RPMI8226 (cell line): ENCODE data around the gene POLR2J3.
"Not testable (repeated sequence)": the region's sequence is repeated elsewhere in the genome, so short reads cannot be mapped to it uniquely, and the experiment has no call there.

Source experiments
- DNase-seq: peaks from one replicate; pipeline ENCODE4 v3.0.0-alpha.2; 2015

The POLR2J3 gene

DNA sequence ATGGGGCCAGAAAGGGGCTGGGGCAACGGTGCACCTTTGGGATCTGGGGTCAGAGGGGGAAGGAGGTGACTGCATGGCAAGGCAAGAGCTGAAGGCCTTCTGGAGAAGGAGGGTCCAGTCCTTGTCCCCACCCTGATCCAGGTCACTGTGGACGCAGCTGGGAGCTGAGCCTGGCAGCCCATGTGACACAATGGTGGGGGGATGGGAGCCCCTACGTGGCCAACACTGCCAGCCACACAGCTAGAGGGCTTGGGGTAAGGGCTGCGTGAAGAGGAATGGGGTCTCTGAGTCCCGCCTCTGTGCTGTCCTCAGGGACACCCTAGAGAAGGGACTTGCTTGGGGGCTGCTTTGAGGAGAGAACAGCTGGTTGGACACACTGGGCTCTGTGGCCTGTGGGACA, 9.3 kb upstream of the POLR2J3 start:
- not testable (repeated sequence) for DNase-seq

DNA sequence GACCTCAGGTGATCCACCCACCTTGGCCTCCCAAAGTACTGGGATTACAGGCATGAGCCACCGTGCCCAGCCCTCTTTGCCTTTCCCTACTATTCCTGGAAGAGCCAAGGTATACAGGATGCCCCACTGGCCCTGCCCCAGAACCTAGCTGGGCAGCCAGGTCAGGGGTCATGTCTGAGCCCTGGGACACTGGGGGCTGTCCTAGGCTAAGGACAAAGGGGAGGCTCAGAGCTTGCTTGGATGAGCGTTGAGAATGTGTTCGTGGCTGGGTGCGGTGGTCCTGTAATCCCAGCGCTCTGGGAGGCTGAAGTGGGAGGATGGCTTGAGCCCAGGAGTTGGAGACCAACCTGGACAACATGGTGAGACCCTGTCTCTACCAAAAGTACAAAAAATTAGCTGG, 6.1 kb upstream of the POLR2J3 start:
- not testable (repeated sequence) for DNase-seq

DNA sequence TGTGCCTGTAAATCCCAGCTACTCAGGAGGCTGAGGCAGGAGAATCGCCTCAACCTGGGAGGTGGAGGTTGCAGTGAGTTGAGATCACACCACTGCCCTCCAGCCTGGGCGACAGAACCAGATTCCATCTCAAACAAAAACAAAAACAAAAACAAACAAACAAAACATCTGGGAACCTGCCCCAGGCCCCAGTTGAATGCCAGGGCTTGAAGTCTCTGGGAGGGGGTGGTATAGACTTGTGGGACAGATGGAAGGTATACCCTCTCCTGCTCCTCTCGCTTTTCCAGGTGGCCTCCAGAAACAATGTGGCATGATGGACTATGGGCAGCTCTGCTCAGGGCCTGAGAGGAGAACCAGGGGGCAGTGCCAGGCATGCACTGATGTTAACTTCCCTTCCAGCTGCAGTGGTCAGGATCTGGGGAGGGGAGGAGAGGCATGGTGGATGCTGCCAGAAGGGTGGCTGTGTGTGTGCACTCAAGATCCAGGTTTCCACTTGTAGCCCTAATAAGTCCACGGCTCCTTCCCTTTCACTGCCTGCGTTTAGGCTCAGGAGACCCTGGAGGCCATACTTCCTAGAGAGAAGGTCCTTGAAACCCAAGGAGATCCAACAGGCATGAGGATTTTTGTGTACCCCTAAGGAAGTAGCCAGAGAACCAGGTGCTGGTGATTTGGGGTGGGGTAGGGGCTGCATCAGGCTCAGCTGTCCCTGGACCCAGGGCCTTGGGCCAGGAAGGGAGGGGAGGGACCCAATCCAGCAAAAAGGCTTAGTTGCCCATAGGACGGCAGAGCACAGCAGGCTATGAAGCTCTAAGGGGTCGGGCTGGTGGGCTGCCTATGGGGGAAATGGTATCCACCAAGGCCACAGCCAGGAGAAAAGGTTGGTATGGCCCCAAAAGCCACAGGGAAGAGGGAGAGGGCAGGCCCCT, 5.2 kb upstream of the POLR2J3 start:
- not testable (repeated sequence) for DNase-seq

DNA sequence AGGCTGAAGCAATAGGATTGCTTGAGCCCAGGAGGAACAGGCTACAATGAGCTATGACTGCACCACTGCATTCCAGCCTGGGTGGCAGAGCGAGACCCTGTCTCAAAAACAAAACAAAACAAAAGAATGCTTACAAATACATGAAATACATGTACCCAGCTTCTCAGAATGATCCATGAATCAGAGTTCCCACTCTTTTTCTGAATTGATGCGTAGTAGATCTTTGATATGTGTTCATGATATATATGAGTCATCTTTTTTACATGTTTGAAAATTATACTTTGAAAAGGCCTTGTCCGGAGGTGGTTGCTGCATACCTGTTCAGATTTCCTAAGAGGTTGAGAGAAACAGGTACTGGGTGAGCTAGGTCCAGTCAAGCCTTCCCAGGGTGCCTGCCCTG, 4.0 kb upstream of the POLR2J3 start:
- DNase-seq, result not testable (repeated sequence)

DNA sequence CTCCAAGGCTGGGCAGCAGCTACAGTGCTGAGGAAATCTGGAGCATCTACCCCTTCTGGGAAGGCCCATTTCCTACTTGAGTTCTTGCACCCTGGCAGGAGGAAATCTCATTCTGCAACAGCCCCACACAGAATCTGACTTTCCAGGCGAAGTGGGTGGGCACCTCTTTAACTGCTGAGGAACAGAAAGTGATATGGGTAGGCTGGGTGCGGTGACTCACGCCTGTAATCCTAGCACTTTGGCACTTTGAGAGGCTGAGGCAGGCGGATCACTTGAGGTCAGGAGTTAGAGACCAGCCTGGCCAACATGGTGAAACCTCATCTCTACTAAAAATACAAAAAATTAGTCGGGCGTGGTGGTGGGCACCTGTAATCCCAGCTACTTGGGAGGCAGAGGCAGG, 2.2 kb upstream of the POLR2J3 start:
- not testable (repeated sequence) for DNase-seq

DNA sequence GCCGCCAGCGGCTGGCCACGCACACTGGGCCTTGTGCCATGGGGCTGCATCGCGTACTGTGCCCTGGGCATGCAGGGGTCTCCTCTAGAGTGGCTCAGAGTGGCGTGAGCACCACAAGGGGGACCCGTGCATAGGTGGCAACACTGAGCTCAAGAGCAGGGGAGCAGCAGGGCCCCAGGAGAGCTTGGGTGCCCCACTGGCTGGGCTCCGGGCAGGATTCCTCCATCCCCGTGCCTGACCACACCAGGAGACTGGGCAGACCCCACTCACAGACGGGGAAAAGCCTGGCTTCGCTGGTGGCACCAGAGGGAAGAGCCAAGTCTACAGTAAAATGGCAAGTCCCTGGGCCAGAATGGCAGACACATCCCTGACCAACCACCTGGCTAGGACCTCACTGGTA, 3.8 kb downstream of the POLR2J3 start:
- not testable (repeated sequence) for DNase-seq

DNA sequence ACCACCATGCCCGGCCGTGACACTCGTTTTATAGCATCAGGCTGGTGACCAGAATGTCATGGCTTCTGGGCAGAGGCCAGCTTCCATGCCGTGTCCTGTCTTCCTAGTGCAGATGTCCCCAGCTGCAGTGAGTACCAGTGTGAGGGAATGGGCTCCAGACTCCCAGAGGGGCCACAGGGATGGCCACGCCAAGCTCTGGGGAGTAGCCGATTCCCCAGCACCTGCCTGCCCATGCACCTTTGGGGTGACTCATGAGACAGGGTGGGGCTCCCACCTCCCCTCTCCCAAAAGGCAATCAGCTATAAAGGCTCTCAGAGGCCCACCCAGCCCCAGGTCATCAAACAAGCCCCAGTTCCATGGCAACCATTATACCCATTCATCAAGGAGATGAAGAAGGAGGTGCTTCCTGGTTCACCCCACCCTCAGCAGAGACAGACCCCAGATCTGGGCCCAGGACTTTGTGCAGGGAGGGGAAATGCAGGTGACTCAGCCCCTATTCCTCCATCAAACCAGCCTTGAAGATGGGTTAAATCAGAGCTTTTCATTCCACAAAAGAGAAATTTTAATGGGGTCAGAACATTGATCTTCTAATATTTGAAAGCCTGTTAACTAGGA, 21.5 kb downstream of the POLR2J3 start, which contains the start of gene SPDYE2:
Gene SPDYE2 (plus strand): TSS at position 419 of the 615 bp plus-strand sequence. CDS start 2,030 bp downstream, outside the sequence.
- DNase-seq, result not testable (repeated sequence)

DNA sequence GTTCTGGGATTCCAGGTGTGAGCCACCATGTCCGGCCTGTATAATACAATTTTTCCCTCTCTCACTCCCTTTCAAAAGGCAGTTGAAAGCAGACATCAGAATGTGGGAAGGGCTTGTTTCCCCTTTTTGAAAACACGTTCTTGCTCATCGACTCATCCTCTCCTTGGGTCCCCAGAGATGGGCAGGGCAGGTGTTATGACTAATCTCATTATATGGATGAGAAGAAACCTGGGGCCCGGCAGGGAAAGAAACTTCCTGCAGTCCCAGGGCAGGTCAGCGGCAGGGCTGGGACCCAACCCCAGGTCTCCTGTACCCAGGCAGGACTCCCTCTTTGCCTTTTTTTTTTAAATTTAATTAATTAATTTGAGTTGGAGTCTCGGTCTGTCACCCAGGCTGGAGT, 26.0 kb downstream of the POLR2J3 start:
- DNase-seq, result not testable (repeated sequence)

DNA sequence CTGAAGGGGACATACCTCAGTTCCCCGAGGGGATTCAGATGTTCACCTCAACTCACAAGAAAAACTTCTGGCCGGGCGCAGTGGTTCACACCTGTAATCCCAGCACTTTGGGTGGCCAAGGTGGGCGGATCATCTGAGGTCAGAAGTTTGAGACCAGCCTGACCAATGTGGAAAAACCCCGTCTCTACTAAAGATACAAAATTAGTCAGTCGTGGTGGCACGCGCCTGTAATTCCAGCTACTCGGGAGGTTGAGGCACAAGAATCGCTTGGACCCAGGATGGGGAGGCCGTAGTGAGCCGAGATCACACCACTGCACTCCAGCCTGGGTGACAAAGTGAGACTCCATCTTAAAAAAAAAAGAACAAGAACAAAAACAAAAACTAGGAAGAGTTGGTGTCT, 27.1 kb downstream of the POLR2J3 start:
- DNase-seq, result not testable (repeated sequence)

DNA sequence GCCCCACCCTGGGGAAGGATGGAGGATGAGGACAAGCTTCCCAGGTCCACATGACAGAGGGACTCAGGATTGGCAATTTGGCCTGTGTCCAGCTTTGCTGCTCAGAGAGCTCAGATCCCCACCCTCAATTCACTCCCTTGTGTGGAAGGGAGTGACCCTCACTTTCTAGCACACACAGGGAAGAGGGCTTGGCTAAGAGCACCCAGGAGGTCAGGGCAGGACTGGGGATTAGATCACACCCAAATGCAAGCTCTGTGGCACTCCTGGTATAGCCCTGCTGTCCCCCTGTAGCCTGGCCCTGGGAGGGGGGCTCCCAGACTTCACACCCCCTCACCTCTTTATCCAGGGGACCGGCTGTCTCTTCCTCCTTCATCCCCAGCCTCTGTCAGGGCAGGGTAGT, 28.0 kb downstream of the POLR2J3 start:
- not testable (repeated sequence) for DNase-seq

DNA sequence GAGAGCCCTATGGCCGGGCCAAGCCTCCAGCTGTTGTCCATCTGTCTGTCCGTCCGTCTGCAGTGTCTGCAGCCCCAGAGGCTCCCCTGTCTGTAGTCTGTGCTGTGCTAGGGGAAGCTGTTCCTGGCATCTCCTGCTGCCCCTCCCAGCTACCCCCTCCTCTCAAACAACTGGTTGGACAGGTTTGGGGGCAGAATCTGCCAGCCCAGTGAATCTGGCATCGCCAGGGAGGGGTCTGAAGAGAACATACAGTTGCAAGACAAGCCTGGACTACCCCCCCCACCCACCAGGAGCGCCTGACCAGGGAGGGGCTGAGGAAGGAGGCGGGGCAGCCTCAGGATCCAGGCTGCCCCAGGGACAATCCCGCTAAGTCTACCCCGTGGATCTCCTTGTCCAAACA, 28.8 kb downstream of the POLR2J3 start, which contains the start of gene UPK3BL2:
Gene UPK3BL2 (minus strand): TSS at position 101 of the 400 bp plus-strand sequence. CDS start 60 bp downstream, at position 41.
- not testable (repeated sequence) for DNase-seq

DNA sequence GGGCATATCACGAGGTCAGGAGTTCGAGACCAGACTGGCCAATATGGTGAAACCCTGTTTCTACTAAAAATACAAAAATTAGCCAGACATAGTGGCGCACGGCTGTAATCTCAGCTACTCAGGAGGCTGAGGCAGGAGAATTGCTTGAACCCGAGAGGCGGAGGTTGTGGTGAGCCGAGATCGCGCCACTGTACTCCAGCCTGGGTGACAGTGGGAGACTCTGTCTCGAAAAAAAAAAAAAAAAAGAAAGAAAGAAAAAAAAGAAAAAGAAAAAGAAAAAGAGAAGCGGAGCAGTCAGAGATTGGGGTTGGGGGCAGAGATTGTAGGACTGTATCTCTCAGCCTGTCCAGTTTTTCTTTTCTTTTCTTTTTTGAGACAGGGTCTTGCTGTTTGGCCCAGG, 29.6 kb downstream of the POLR2J3 start:
- not testable (repeated sequence) for DNase-seq

DNA sequence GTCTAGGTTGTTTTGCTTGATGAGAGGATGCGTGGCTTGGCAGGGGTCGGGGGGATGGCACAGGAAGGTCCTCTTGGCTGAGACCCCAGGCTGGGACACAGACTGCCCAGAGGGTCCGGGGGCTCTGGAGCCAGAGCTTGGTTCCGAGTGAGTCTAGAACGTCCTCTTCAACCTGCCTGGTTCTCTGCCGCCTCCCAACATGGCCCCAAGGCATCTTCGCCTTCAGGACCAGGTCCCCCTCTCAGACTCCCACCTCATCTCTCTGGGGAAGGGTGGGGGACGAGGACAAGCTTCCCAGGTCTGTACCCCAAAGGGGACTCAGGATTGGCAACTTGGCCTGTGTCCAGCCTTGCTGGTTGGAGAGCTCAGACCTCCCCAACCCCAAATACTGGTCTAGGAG, 30.3 kb downstream of the POLR2J3 start:
- not testable (repeated sequence) for DNase-seq

DNA sequence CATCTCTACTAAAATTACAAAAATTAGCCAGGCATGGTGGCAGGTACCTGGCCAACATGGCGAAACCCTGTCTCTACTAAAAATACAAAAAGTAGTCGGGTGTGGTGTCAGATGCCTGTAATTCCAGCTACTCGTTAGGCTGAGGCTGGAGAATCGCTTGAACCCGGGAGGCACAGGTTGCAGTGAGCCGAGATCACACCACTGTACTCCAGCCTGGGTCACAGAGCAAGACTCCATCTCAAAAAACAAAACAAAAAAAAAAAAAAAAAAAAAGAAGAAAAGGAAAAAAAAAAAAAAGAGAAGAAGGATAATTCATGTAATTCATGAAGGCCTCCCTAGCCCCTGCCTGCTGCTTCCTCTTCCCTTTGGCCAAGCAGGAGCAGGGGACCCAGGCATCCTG, 31.8 kb downstream of the POLR2J3 start:
- DNase-seq, result not testable (repeated sequence)

DNA sequence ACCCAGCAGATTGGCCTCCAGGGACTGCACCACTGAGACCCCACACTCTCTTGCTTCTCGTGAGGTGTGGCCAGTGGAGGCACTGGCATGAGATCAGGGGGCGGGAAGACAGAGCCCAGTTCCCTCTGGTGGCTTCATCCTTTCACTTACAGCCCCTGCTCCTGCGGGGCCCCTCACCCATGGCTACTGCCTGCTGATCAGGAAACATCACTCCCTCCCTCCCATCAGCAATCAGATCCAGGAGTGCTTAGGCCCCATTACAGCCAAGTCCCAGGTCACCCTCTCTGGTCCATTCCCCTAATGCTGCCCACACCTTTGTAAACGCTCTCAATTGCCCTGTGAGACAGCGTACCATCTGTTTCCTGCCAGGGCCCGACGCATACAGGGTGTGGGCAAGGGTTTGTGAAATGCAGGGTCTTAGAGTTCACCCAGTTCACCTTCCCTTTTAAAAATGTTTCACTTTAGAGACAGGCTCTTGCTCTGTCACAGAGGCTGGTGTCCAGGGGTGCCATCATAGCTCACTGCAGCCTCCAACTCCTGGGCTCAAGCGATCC, 37.2 kb downstream of the POLR2J3 start:
- peak; percentile 0 for DNase-seq

DNA sequence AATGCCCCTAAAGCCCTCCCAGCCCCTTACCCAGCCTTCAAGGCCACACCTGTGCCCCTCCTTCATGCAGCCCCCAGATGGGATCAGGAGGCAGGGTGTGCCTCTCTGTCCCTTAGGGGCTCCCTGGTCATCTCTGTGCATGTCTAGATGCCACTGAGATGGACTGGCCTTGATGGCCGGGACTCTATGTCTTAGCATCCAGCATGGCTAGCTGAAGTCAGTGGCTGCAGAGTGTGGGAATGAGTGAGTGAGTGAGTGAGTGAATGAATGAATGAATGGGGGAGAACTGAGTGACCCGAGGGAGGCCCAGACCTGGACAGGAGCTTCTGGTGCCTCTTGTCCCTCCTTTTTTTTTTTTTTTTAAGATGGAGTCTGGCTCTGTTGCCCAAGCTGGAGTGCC, 40.3 kb downstream of the POLR2J3 start:
- DNase-seq, result not testable (repeated sequence)

DNA sequence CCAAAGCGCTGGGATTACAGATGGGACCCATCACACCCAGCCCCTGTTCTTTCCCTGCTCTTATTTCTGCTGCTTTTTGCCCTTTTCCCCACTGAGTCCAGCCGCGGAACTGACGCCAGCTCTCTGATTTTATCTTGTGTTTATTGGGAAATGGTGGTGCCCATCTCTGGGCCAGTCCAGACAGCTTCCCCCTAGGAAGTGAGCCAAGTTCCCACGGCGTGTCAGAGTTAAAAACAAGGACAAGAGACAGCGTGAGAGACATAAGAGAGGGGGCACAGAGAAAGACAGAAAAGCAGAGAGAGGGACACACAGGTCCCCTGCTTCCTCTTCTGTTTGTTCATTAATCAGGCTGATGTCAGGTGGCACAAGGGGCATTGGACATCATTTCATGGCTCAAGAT, 40.8 kb downstream of the POLR2J3 start:
- DNase-seq, result not testable (repeated sequence)

DNA sequence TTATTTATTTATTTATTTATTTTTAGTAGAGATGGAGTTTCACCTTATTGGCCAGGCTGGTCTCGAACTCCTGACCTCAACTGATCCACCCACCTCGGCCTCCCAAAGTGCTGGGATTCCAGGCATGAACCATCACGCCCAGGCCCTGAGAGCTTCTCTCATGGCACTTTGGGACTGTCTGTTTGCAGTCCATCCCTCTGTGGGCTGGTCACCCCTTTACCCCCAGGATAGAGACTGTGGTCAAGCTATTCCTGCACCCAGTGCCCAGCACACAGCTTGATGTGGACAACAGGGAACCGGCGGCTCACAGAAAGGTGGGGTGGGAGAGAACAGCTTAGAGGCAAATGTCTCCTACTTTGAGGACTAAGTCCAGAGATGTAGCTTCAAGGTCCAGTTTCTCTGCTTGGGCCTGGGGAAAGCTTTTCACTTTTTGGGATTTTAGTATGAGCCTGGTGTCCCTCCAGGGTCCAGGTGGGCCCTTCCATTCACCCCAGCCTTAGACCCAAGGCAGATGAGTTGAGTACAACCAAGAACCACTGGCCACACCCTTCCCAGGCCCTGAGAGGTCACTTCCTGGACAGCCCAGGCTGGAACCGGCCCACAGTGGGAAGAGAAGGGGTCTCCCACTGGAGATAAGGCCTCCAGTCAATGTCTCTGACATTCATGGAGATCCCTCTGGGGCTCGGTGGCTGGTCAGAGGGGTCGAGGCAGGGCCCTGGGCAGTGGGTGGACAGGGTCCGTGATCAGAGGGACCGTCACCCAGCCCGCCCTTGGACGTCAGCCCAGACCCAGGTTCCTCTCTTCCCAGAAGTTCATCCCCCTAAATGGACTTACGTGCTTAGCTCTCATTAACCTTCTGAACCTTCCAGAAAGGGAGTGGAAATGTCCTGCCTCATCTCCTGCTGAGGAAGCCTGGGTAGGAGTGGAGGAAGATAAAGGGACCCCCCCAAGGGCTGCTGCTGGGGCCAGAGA, 44.3 kb downstream of the POLR2J3 start:
- not testable (repeated sequence) for DNase-seq

DNA sequence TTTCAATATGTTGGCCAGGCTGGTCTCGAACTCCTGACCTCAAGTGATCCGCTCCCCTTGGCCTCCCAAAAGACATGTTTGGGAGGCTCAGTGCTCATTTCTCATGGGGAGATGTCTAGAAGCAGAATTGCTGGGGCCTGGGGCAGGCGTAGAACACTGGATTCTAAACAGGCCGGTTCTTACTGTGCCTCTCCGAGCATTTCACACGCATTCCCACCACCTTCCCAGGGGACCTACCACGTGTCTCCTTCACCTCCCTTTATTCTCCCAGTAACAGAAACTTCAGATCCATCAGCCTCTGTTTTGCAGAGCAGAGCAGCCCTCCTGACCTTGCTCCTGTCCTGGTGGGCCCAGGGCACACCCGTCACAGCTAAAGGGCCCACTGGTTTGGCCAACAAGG, 45.2 kb downstream of the POLR2J3 start:
- DNase-seq, result not testable (repeated sequence)

DNA sequence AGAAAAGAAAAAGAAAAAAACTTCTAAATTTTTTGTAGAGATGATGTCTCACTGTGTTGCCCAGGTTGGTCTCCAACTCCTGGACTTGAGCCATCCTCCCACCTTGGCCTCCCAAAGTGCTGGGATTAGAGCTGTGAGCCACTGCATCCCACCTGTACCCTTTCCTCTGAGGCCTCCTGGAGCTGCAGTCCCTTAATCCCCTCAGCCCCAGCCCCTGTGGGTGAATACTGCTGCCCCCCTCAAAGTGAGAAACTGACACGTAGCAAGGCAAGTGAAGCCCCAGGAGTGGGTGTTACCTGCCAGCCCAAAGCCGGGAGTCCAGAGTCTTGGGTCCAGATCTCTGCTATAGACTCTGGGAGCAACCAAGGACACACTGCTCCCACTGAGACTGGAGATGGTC, 47.6 kb downstream of the POLR2J3 start:
- DNase-seq, result not testable (repeated sequence)

DNA sequence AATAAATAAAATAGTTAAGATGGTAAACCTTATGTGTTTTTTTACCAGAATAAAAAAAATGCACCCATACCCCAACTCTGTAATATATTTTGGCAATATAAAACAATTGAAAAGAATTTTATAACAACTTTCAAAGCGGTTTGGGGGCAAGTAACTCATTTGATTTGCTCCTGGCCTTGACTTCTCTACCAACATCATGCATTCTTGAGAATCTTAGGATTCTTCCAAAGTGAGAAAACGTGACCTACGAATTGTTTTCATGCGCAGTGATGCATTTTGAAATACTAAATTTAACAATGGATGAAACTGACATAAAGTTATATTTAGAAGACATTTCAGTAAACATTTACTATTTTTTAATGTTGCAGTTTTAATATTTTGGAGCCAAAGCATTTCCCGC, 51.6 kb downstream of the POLR2J3 start:
- not testable (repeated sequence) for DNase-seq

DNA sequence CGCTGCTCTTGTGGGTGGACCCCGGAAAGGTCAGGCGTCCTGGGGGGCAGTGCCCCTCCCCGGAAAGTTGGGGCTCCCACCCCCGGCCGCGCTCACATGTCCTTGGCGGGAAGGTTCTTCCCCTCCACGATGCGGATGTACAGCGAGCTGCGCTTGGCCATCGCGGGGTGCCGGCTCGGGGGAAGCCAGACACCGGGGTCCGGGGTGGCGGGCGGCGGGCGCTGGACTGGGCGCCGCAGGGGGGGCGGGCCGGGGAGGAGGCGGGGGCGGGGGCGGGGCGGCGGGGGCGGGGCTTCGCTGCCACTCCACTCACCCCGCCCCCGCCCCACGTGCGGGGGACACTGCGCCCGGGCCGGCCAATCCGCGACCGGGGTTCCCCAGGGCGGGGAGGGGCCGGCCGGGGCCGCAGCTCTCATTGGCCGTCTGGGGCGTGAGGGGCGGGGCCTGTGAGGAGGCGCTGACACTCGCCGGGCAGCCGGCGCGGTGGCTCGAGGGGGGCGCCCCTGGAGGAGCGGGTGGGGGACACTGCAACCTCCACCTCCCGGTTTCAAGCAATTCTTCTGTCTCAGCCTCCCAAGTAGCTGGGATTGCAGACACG, 54.7 kb downstream of the POLR2J3 start, which contains the start of gene RASA4B:
Gene RASA4B (minus strand): TSS at position 228 of the 598 bp plus-strand sequence. CDS start 67 bp downstream, at position 161.
- peak; percentile 42 for DNase-seq
